Fibroblast of pulmonary artery (primary cell): ENCODE data around the gene PLCXD1.

Experiments used
- DNase-seq: peaks from one replicate; pipeline ENCODE4 v3.0.0-alpha.2; 2010; ENCODE audit warnings: low read depth
- H3K4me3 ChIP-seq: replicated peaks from 2 replicates; pipeline ENCODE4 v1.5.1; 2011; ENCODE audit warnings: low read depth, mild to moderate bottlenecking, control low read depth, low read length, moderate library complexity
- TF ChIP-seq, protein P1 (sequence below): IDR thresholded peaks from 2 replicates; pipeline ENCODE4 v1.5.1; 2011; ENCODE audit warnings: mild to moderate bottlenecking, control low read depth, low read length, inconsistent platforms; ENCODE audit errors: missing control alignments

Gene PLCXD1

DNA sequence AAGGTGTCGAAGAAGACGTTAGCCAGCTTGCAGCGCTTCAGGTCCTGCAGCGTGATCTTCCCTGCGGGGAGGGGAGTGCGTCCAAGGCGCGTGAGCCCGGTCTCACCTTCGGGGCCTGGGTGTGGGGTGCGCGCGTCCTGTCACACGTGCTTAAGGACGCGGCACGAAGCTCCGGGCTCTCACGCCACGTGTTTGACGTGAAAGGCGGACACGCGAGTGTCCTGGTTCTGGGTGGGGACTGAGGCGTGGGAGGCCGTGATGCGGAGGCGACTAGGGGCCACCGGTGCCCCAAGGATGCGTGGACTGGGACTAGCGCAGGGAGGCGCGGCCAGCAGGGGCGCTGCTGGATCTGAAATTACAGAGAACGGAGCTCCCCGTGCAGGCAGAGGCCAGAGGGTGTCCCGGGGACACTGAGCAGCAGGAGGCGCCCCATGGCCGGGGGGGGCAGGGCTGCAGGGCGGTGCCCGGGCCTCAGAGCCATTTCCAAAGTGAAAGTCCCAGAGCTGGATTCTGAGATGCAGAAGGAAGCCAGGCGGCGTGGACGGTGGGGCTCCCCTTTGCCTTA is 57.7 kb downstream of the PLCXD1 start:
- TF ChIP-seq, protein P1, sequence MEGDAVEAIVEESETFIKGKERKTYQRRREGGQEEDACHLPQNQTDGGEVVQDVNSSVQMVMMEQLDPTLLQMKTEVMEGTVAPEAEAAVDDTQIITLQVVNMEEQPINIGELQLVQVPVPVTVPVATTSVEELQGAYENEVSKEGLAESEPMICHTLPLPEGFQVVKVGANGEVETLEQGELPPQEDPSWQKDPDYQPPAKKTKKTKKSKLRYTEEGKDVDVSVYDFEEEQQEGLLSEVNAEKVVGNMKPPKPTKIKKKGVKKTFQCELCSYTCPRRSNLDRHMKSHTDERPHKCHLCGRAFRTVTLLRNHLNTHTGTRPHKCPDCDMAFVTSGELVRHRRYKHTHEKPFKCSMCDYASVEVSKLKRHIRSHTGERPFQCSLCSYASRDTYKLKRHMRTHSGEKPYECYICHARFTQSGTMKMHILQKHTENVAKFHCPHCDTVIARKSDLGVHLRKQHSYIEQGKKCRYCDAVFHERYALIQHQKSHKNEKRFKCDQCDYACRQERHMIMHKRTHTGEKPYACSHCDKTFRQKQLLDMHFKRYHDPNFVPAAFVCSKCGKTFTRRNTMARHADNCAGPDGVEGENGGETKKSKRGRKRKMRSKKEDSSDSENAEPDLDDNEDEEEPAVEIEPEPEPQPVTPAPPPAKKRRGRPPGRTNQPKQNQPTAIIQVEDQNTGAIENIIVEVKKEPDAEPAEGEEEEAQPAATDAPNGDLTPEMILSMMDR, result no peak
- no peak for DNase-seq
- H3K4me3 ChIP-seq, result no peak overlapping the region

DNA sequence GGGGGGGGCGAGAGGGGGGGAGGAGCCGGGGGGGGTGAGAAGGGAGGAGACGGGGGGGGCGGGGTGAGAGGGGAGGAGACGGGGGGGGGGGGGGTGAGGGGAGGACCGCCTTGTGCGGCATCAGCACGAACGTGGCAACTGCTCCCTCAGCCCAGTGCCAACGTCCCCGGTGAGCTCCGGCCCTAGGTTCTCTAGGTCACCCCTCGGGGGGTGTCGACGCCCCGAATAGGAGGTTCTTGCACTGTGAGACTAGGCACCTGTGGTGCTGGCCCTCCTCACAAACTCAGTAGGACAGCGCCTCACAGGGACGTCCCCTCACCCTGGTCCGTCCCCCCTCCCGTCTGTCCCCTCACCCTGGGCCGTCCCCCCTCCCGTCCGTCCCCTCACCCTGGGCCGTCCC is 58.9 kb downstream of the PLCXD1 start:
- TF ChIP-seq, protein P1, result no peak

DNA sequence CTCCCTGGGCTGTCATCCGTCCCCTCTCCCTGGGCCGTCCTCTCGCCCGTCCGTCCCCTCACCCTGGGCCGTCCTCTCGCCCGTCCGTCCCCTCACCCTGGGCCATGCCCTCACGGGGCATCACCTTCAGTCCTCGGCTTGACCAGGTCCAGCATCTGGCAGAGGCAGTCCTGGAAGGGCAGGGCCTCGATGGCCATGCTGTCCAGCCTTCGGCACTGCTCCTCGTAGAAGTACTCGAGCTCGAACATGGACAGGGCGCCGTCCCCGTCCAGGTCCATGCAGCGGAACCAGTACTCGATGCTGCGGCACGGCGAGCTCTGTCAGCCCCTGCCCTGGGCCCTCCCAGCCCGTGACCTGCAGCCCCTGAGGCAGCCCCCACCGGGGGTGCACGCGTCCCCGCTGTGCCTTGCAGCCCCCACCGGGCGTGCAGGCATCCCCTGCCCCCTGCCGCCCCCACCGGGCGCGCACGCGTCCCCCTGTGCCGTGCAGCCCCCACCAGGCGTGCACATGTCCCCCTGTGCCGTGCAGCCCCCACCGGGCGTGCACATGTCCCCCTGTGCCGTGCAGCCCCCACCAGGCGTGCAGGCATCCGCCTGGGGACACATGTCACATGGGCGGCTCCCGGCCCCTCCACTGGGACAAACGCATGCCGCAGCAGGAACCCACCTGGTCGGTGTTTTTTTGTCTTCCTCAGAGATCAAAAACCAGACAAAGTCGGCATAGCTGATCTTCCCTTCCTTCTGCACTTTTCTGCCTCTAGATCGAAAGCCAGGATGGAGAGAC is 59.7 kb downstream of the PLCXD1 start:
- H3K4me3 ChIP-seq, result no peak overlapping the region
- DNase-seq, result no peak
- TF ChIP-seq, protein P1, result no peak

More for the DNA sequence above, 58.9 kb downstream of the PLCXD1 start:
- DNase-seq, result no peak
- no peak overlapping the region for H3K4me3 ChIP-seq

DNA sequence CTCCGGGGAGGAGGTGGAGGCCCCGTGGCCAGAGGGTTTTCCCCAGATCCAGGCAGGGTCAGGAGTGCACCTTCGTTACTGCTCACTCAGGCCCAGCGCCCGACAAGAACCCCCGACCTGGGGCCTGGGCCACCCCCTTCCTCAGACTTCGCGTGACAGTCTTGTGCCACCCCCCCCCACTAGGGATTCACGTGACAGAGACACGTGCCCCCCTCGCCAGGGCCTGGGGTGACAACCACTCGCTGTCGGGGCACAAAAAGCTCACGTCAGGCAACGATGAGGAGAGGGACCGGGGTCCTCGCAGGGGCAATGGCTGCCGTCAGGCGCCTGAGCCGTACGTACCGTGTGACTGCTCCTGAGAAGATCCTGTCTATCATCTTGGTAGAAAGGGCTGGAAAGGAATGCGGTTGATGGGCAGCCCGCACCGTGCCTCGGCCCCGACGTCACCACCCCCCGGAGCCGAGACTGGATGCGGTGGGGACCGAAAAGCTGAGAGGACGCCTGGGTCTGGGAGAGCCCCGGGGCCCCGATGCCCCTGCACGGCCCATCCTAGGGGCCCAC is 60.4 kb downstream of the PLCXD1 start:
- TF ChIP-seq, protein P1, result no peak
- no peak for DNase-seq
- no peak overlapping the region for H3K4me3 ChIP-seq

DNA sequence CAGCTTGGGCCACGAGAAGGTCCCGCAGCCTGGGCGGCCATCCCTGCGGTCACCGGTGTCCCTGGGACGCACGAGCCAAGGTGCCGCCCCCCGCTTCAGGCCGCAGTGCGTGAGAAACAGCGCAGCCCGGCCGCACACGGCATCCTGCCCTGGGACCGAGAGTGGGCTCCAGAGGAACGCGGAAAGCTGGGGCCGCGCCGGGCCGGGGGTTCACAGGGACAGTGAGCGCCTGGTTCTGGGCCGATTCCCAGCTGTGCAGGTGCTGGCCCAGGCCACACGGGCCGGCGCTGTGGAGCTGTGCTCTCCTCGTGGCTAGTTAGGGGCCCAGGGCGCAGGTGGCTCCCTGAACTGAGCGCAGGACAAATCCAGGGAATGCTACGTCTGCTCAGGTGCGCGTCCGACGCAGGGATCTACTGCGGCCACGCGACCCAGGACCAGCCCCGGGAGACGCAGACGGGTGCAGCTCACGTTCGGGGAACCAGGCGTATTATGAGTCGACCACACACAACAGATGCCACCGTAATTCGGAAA is 63.3 kb downstream of the PLCXD1 start:
- no peak overlapping the region for H3K4me3 ChIP-seq
- no peak for DNase-seq
- TF ChIP-seq, protein P1, result no peak

DNA sequence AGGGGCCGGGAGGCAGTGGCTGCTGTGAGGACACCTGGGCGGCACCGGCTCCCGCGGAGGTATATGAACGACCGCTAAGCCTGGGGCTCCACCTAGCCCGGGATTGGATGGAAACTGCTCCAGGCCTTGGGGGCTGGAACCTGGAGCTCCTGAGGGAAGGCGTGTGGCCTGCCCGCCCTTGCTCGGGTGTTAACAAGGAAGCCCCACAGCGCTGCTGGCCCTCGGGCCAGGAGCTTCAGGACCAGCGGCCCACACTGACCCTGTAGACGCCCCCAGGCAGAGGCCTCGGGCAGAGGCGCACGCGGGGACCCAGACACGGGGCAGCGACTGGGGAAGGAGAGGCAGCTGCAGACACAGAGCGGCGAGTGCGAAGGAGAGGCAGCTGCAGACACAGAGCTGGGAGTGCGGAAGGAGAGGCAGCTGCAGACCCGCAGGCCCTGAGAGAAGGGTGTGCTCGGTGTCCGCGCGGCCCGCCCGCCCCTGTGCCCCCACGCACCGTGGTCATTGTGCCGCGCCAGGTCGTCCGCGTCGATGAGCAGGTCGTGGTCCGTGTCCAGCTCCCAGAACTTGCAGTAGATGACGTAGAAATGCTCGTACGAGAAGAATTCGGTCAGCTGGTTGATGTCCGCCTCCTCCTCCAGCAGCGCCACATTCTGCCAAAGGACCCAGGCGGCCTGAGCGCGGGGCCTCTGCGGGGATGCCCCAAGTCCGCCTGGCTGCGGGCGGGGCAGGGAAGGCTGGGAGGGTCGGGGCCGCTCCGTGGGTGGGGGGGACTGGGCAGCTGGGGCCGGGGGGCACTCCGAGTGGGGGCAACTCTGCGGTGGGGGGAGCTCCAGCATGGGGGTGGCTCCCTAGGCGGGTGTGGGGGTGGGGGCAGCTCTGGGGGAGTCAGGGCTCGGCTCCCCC is 64.1 kb downstream of the PLCXD1 start:
- H3K4me3 ChIP-seq, result no peak overlapping the region
- TF ChIP-seq, protein P1, result no peak
- DNase-seq, result no peak
